Vagina (tissue), 2 donors: ENCODE data around the gene C5orf63. TPM values are rescaled to one million over a fixed set of nuclear protein-coding genes. Genes with fewer than 3 reads are reported as not detected.

Experiments used
- DNase-seq, 2 donors: peaks; one replicate each; pipeline ENCODE4 v3.0.0-alpha.2; 2017; ENCODE audit errors: extremely low spot score in 2 of 2
- H3K27ac ChIP-seq: fragments of 200-600 bp; sonication (generic); one replicate; pipeline ENCODE4 v1.5.1; 2019
- H3K27me3 ChIP-seq: fragments of 200-600 bp; sonication (generic); one replicate; pipeline ENCODE4 v1.5.1; 2019
- H3K36me3 ChIP-seq, 2 donors: fragments of 200-600 bp; sonication (generic); one replicate each; pipeline ENCODE4 v1.5.1; 2017 to 2019
- H3K4me1 ChIP-seq: fragments of 200-600 bp; sonication (generic); one replicate; pipeline ENCODE4 v1.5.1; 2019
- H3K4me3 ChIP-seq, 2 donors: fragments of 200-600 bp; sonication (generic); 1 replicate in 1 of 2; 2 replicates in 1 of 2; pipeline ENCODE4 v1.5.1; 2016 to 2019
- H3K9me3 ChIP-seq: fragments of 200-600 bp; sonication (generic); one replicate; pipeline ENCODE4 v1.5.1; 2019
- CTCF ChIP-seq, 3 experiments: fragments of 450-650 bp in 2 of 3; fragments of 200-600 bp in 1 of 3; sonication (generic) in 1 of 3; IDR thresholded peaks; one replicate each; pipeline ENCODE4 v1.5.1; 2017 to 2019; ENCODE audit warnings: antibody characterized with exemption in 3 of 3, mild to moderate bottlenecking in 2 of 3, moderate library complexity in 2 of 3
- POLR2A ChIP-seq, 2 donors: fragments of 450-650 bp; IDR thresholded peaks; one replicate each; pipeline ENCODE4 v1.6.1; 2017; ENCODE audit warnings: antibody characterized with exemption in 2 of 2, mild to moderate bottlenecking in 2 of 2, moderate library complexity in 2 of 2
- POLR2AphosphoS5 ChIP-seq, 2 donors: sonication (generic); formaldehyde crosslinking; IDR thresholded peaks; one replicate each; pipeline ENCODE4 v1.9.0; 2017; ENCODE audit warnings: antibody characterized with exemption in 2 of 2, mild to moderate bottlenecking in 2 of 2, low read depth in 1 of 2; ENCODE audit not compliant: insufficient read depth in 1 of 2
- intact Hi-C: fragments of 100-400 bp; cut with DNase I; formaldehyde crosslinking; loops from one replicate; pipeline ENCODE4 v1.15.1; 2023
- total RNA-seq: library from RNA; depleted of rRNA; stranded (reverse); fragments of >200 nt; gene quantifications from one replicate; pipeline ENCODE4 v1.2.3, GENCODE V29; 2016

The C5orf63 gene
- total RNA-seq, 1 donor from 2014 or later, result 0.98 TPM

GRCh38 chr5:127085371-127085770 lies 12.1 kb upstream of the C5orf63 start:
- DNase-seq, result no peak
- Histone ChIP-seq H3K4me1 (no peaks in the 10 kb centered on the region), H3K36me3 (no peaks in the 10 kb centered on the region), H3K27ac (no peak overlapping the region), H3K4me3 (no peak overlapping the region), H3K27me3 (no peaks in the 10 kb centered on the region), H3K9me3 (no peaks in the 10 kb centered on the region)
- TF ChIP-seq POLR2A (IDR thresholded peaks at IDR 0.05), result no peak
- TF ChIP-seq POLR2AphosphoS5 (IDR thresholded peaks at IDR 0.05; ENCODE audit: insufficient read depth in 1 of 2, low read depth in 1 of 2), result no peak
- no peak for TF ChIP-seq CTCF (IDR thresholded peaks at IDR 0.05)
- intact Hi-C loops, result no loop called here

GRCh38 chr5:127084656-127085055 lies 11.4 kb upstream of the C5orf63 start:
- Histone ChIP-seq H3K4me3 (no peak overlapping the region), H3K27ac (no peak overlapping the region), H3K36me3 (no peaks in the 10 kb centered on the region), H3K9me3 (no peaks in the 10 kb centered on the region), H3K4me1 (no peaks in the 10 kb centered on the region), H3K27me3 (no peaks in the 10 kb centered on the region)
- DNase-seq, result no peak
- TF ChIP-seq CTCF (IDR thresholded peaks at IDR 0.05) (no peak), POLR2A (IDR thresholded peaks at IDR 0.05) (no peak), POLR2AphosphoS5 (IDR thresholded peaks at IDR 0.05; ENCODE audit: insufficient read depth in 1 of 2, low read depth in 1 of 2) (no peak)
- intact Hi-C loops, result no loop called here

- Histone ChIP-seq H3K4me3 (no peak overlapping the region), H3K36me3 (no peaks in the 10 kb centered on the region), H3K27ac (no peak overlapping the region), H3K4me1 (no peaks in the 10 kb centered on the region), H3K27me3 (no peaks in the 10 kb centered on the region), H3K9me3 (no peaks in the 10 kb centered on the region)
- intact Hi-C loops, result no loop called here
- TF ChIP-seq POLR2A (IDR thresholded peaks at IDR 0.05), result no peak
- DNase-seq, result no peak
Observed at GRCh38 chr5:127083711-127084110, 10.4 kb upstream of the C5orf63 start.

GRCh38 chr5:127079994-127080491 lies 6.7 kb upstream of the C5orf63 start:
- intact Hi-C loops, result no loop called here
- Histone ChIP-seq H3K36me3 (no peaks in the 10 kb centered on the region), H3K27ac (no peak overlapping the region), H3K9me3 (no peaks in the 10 kb centered on the region), H3K4me3 (no peak overlapping the region), H3K27me3 (no peaks in the 10 kb centered on the region), H3K4me1 (no peaks in the 10 kb centered on the region)
- no peak for TF ChIP-seq POLR2A (IDR thresholded peaks at IDR 0.05)
- TF ChIP-seq POLR2AphosphoS5 (IDR thresholded peaks at IDR 0.05; ENCODE audit: insufficient read depth in 1 of 2, low read depth in 1 of 2), result no peak
- TF ChIP-seq CTCF (IDR thresholded peaks at IDR 0.05), result no peak
- DNase-seq, result no peak

GRCh38 chr5:127077366-127077765 lies 4.1 kb upstream of the C5orf63 start:
- H3K4me3 ChIP-seq, result no peak overlapping the region
- intact Hi-C loops, result no loop called here
- H3K27ac ChIP-seq, result no peak overlapping the region
- H3K27me3 ChIP-seq, result no peaks in the 10 kb centered on the region
- H3K36me3 ChIP-seq, result no peaks in the 10 kb centered on the region
- TF ChIP-seq POLR2AphosphoS5 (IDR thresholded peaks at IDR 0.05; ENCODE audit: insufficient read depth in 1 of 2, low read depth in 1 of 2) (no peak), CTCF (IDR thresholded peaks at IDR 0.05) (no peak), POLR2A (IDR thresholded peaks at IDR 0.05) (no peak)
- no peaks in the 10 kb centered on the region for H3K4me1 ChIP-seq
- DNase-seq, result no peak
- H3K9me3 ChIP-seq, result no peaks in the 10 kb centered on the region
